Activated T-cell treated with anti-CD3 and anti-CD28 coated beads, Interleukin-2, amount 50 U/mL, for 48 hours (primary cell): ENCODE measurements around the gene CACNG5.
"Not testable (repeated sequence)": the region's sequence is repeated elsewhere in the genome, so short reads cannot be mapped to it uniquely, and the experiment has no call there.

ENCODE experiments used
- DNase-seq, 2 experiments: peaks; one replicate each; pipeline ENCODE4 v3.0.0-alpha.2; 2020

CACNG5 gene

GRCh38 chr17:66849851-66850580 is 15.1 kb downstream of the CACNG5 start:
- DNase-seq, result no peak

GRCh38 chr17:66850692-66851091 is 15.8 kb downstream of the CACNG5 start:
- no peak for DNase-seq

GRCh38 chr17:66855204-66855603 is 20.3 kb downstream of the CACNG5 start:
- DNase-seq, result peak; percentile 66 to 70

- no peak for DNase-seq
Observed at GRCh38 chr17:66858226-66859083, 23.5 kb downstream of the CACNG5 start.

- no peak for DNase-seq
Observed at GRCh38 chr17:66859353-66859752, 24.4 kb downstream of the CACNG5 start.

GRCh38 chr17:66860204-66860603 is 25.3 kb downstream of the CACNG5 start:
- no peak for DNase-seq

GRCh38 chr17:66863820-66864219 is 28.9 kb downstream of the CACNG5 start:
- no peak for DNase-seq

- DNase-seq, result no peak
Observed at GRCh38 chr17:66865151-66865550, 30.2 kb downstream of the CACNG5 start.

- no peak for DNase-seq
Observed at GRCh38 chr17:66873962-66874361, 39.0 kb downstream of the CACNG5 start.

- DNase-seq, result no peak
Observed at GRCh38 chr17:66884931-66885330, 50.0 kb downstream of the CACNG5 start.

- no peak for DNase-seq
Observed at GRCh38 chr17:66885417-66885816, 50.5 kb downstream of the CACNG5 start.

- DNase-seq, result no peak
Observed at GRCh38 chr17:66889480-66890230, 54.7 kb downstream of the CACNG5 start.

- DNase-seq, result no peak
Observed at GRCh38 chr17:66892246-66892645, 57.3 kb downstream of the CACNG5 start.

GRCh38 chr17:66893382-66893781 is 58.5 kb downstream of the CACNG5 start:
- no peak for DNase-seq

- no peak for DNase-seq
Observed at GRCh38 chr17:66893863-66894262, 58.9 kb downstream of the CACNG5 start.

GRCh38 chr17:66897141-66897540 is 62.2 kb downstream of the CACNG5 start:
- DNase-seq, result no peak

GRCh38 chr17:66898536-66898935 is 63.6 kb downstream of the CACNG5 start:
- DNase-seq, result no peak

GRCh38 chr17:66900126-66901010 is 65.5 kb downstream of the CACNG5 start:
- no peak for DNase-seq

GRCh38 chr17:66903296-66903695 is 68.4 kb downstream of the CACNG5 start:
- DNase-seq, result not testable (repeated sequence)

- DNase-seq, result no peak
Observed at GRCh38 chr17:66903781-66904180, 68.9 kb downstream of the CACNG5 start.

GRCh38 chr17:66904760-66905624 is 70.1 kb downstream of the CACNG5 start:
- no peak for DNase-seq
